ENCODE data around the gene VWC2. TPM values are rescaled to one million over a fixed set of nuclear protein-coding genes. Genes with fewer than 3 reads are reported as not detected.
"Not testable (repeated sequence)": the region's sequence is repeated elsewhere in the genome, so short reads cannot be mapped to it uniquely, and the experiment has no call there.

Gene VWC2
- total RNA-seq, 1 donor from 2014 or later, result 0.18 TPM

GRCh38 chr7:49848211-49848841, 74.9 kb downstream of the VWC2 start:
- no peak for TF ChIP-seq CTCF (IDR thresholded peaks at IDR 0.05)

GRCh38 chr7:49850921-49851613, 77.6 kb downstream of the VWC2 start:
- no peaks in the 10 kb centered on the region for H3K27me3 ChIP-seq (ENCODE audit: low read depth)
- H3K27ac ChIP-seq, result no peak overlapping the region
- H3K4me3 ChIP-seq, result no peak overlapping the region
- ATAC-seq, result no peak
- no peak for DNase-seq
- no peaks in the 10 kb centered on the region for H3K9me3 ChIP-seq
- intact Hi-C loops (cut with DNase I), result no loop called here
- H3K36me3 ChIP-seq, result no peaks in the 10 kb centered on the region
- H3K4me1 ChIP-seq, result no peaks in the 10 kb centered on the region
- TF ChIP-seq CTCF (IDR thresholded peaks at IDR 0.05), result no peak

More at GRCh38 chr7:49848211-49848841, 74.9 kb downstream of the VWC2 start:
- no peaks in the 10 kb centered on the region for H3K4me1 ChIP-seq
- H3K9me3 ChIP-seq, result no peaks in the 10 kb centered on the region
- ATAC-seq, result no peak
- no peak overlapping the region for H3K4me3 ChIP-seq
- H3K36me3 ChIP-seq, result no peaks in the 10 kb centered on the region
- intact Hi-C loops (cut with DNase I), result no loop called here
- H3K27ac ChIP-seq, result no peak overlapping the region
- no peak for DNase-seq
- H3K27me3 ChIP-seq (ENCODE audit: low read depth), result no peaks in the 10 kb centered on the region

GRCh38 chr7:49851614-49851934, 78.1 kb downstream of the VWC2 start:
- intact Hi-C loops (cut with DNase I); ATAC-seq; H3K4me1 ChIP-seq: not testable (repeated sequence)

GRCh38 chr7:49852619-49853462, 79.4 kb downstream of the VWC2 start:
- ATAC-seq, result peak; percentile 59

More at GRCh38 chr7:49851614-49851934, 78.1 kb downstream of the VWC2 start:
- H3K27ac ChIP-seq; H3K4me3 ChIP-seq; H3K27me3 ChIP-seq (ENCODE audit: low read depth); DNase-seq; H3K9me3 ChIP-seq; H3K36me3 ChIP-seq: not testable (repeated sequence)

GRCh38 chr7:49855281-49855980, 82.0 kb downstream of the VWC2 start:
- no peak for DNase-seq
- Histone ChIP-seq H3K9me3 (no peaks in the 10 kb centered on the region), H3K36me3 (no peaks in the 10 kb centered on the region), H3K27me3 (ENCODE audit: low read depth) (no peaks in the 10 kb centered on the region), H3K27ac (no peak overlapping the region), H3K4me3 (no peak overlapping the region), H3K4me1 (no peaks in the 10 kb centered on the region)
- no peak for ATAC-seq
- intact Hi-C loops (cut with DNase I), result no loop called here
- no peak for TF ChIP-seq CTCF (IDR thresholded peaks at IDR 0.05)

More at GRCh38 chr7:49852619-49853462, 79.4 kb downstream of the VWC2 start:
- H3K4me3 ChIP-seq, result no peak overlapping the region
- H3K4me1 ChIP-seq, result no peaks in the 10 kb centered on the region
- no peaks in the 10 kb centered on the region for H3K9me3 ChIP-seq
- no peaks in the 10 kb centered on the region for H3K36me3 ChIP-seq
- intact Hi-C loops (cut with DNase I), result no loop called here
- TF ChIP-seq CTCF (IDR thresholded peaks at IDR 0.05), result peak; percentile 56
- no peak overlapping the region for H3K27ac ChIP-seq
- no peak for DNase-seq
- no peaks in the 10 kb centered on the region for H3K27me3 ChIP-seq (ENCODE audit: low read depth)
